Astrocyte (in vitro differentiated cells and primary cell): ENCODE results near the gene HECTD2. TPM values are rescaled to one million over a fixed set of nuclear protein-coding genes. Genes with fewer than 3 reads are reported as not detected.
A peak's percentile ranks its signal among the peaks of the same experiment; 100 is the strongest.

Experiments
- DNase-seq: peaks from one replicate; pipeline ENCODE4 v3.0.0-alpha.2; 2010; ENCODE audit warnings: low read depth
- FAIRE-seq: peaks from 2 replicates; lab custom pipeline; 2011; peaks lifted over from hg19 to GRCh38; lab: Jason Lieb, UNC
- H2AFZ ChIP-seq: 2 replicates; pipeline ENCODE4 v1.6.0; 2012; ENCODE audit warnings: low read depth, low read length, inconsistent platforms
- H3K27ac ChIP-seq: 2 replicates; pipeline ENCODE4 v1.5.1; 2011; ENCODE audit warnings: low read depth, low read length, inconsistent platforms
- H3K27me3 ChIP-seq: 2 replicates; pipeline ENCODE4 v1.6.0; 2011; ENCODE audit warnings: low read length, inconsistent platforms; ENCODE audit not compliant: insufficient read depth
- H3K36me3 ChIP-seq: 2 replicates; pipeline ENCODE4 v1.5.1; 2011; ENCODE audit warnings: low read length, inconsistent platforms; ENCODE audit not compliant: insufficient read depth
- H3K4me1 ChIP-seq: 2 replicates; pipeline ENCODE4 v1.5.1; 2011; ENCODE audit warnings: low read length, inconsistent platforms; ENCODE audit not compliant: insufficient read depth
- H3K4me2 ChIP-seq: 2 replicates; pipeline ENCODE4 v1.6.0; 2012; ENCODE audit warnings: low read length, inconsistent platforms
- H3K4me3 ChIP-seq: 2 replicates; pipeline ENCODE4 v1.5.1; 2011; ENCODE audit warnings: low read depth, mild to moderate bottlenecking, low read length, inconsistent platforms; ENCODE audit not compliant: insufficient read depth
- H3K79me2 ChIP-seq: 2 replicates; pipeline ENCODE4 v1.6.0; 2012; ENCODE audit warnings: mild to moderate bottlenecking, low read length, inconsistent platforms; ENCODE audit not compliant: insufficient read depth
- H3K9ac ChIP-seq: 2 replicates; pipeline ENCODE4 v1.6.0; 2012; ENCODE audit warnings: mild to moderate bottlenecking, low read length, inconsistent platforms
- H3K9me3 ChIP-seq: 2 replicates; pipeline ENCODE4 v1.5.1; 2012; ENCODE audit warnings: low read depth, mild to moderate bottlenecking, low read length, inconsistent platforms; ENCODE audit not compliant: insufficient read depth
- H4K20me1 ChIP-seq: 2 replicates; pipeline ENCODE4 v1.6.0; 2012; ENCODE audit warnings: low read length, inconsistent platforms; ENCODE audit not compliant: insufficient read depth
- H3K27ac Mint-ChIP-seq: one replicate; pipeline ENCODE4 v1.8.0; 2021; ENCODE audit warnings: mild to moderate bottlenecking, mixed read lengths; ENCODE audit not compliant: unreplicated experiment
- H3K27me3 Mint-ChIP-seq: one replicate; pipeline ENCODE4 v1.8.0; 2021; ENCODE audit warnings: low read depth, mixed read lengths; ENCODE audit not compliant: unreplicated experiment
- H3K36me3 Mint-ChIP-seq: one replicate; pipeline ENCODE4 v1.8.0; 2021; ENCODE audit warnings: low read depth, mixed read lengths; ENCODE audit not compliant: unreplicated experiment
- H3K4me1 Mint-ChIP-seq: one replicate; pipeline ENCODE4 v1.8.0; 2021; ENCODE audit warnings: low read depth, mixed read lengths; ENCODE audit not compliant: unreplicated experiment
- H3K4me3 Mint-ChIP-seq: one replicate; pipeline ENCODE4 v1.8.0; 2021; ENCODE audit warnings: mild to moderate bottlenecking, moderate library complexity, mixed read lengths; ENCODE audit not compliant: unreplicated experiment
- H3K9me3 Mint-ChIP-seq: one replicate; pipeline ENCODE4 v1.8.0; 2021; ENCODE audit warnings: mild to moderate bottlenecking, mixed read lengths; ENCODE audit not compliant: unreplicated experiment
- EZH2 ChIP-seq: IDR thresholded peaks from 2 replicates; pipeline ENCODE4 v1.6.1; 2012; ENCODE audit warnings: mild to moderate bottlenecking, low read length, inconsistent platforms; ENCODE audit not compliant: insufficient read depth
- total RNA-seq: library from RNA; stranded (reverse); gene quantifications from 2 replicates; pipeline ENCODE4 v1.2.1, GENCODE V29; 2021
- TF ChIP-seq, protein P1 (sequence below): IDR thresholded peaks from 2 replicates; pipeline ENCODE4 v1.5.1; 2011; ENCODE audit warnings: low read depth, mild to moderate bottlenecking, inconsistent platforms, low read length, moderate library complexity; ENCODE audit not compliant: insufficient read depth

The HECTD2 gene
- total RNA-seq, 1 donor from 2014 or later, result 11.9 TPM

GRCh38 chr10:91366704-91367103, 43.4 kb upstream of the HECTD2 start:
- no peak for DNase-seq
- Histone ChIP-seq H3K9ac (no peak overlapping the region), H3K9me3 (no peaks in the 10 kb centered on the region), H3K4me1 (no peaks in the 10 kb centered on the region), H2AFZ (no peak overlapping the region), H3K4me2 (no peak overlapping the region), H3K27ac (no peak overlapping the region), H3K27me3 (no peaks in the 10 kb centered on the region), H3K4me3 (no peak overlapping the region), H4K20me1 (no peaks in the 10 kb centered on the region), H3K79me2 (no peaks in the 10 kb centered on the region), H3K36me3 (no peaks in the 10 kb centered on the region)
- Mint-ChIP-seq H3K27me3 (peaks cover 2% of the 10 kb centered on the region), H3K9me3 (peaks cover 4% of the 10 kb centered on the region), H3K4me3 (no peak overlapping the region), H3K4me1 (peaks cover 3% of the 10 kb centered on the region), H3K36me3 (no peaks in the 10 kb centered on the region), H3K27ac (no peak overlapping the region)
- TF ChIP-seq, protein P1, sequence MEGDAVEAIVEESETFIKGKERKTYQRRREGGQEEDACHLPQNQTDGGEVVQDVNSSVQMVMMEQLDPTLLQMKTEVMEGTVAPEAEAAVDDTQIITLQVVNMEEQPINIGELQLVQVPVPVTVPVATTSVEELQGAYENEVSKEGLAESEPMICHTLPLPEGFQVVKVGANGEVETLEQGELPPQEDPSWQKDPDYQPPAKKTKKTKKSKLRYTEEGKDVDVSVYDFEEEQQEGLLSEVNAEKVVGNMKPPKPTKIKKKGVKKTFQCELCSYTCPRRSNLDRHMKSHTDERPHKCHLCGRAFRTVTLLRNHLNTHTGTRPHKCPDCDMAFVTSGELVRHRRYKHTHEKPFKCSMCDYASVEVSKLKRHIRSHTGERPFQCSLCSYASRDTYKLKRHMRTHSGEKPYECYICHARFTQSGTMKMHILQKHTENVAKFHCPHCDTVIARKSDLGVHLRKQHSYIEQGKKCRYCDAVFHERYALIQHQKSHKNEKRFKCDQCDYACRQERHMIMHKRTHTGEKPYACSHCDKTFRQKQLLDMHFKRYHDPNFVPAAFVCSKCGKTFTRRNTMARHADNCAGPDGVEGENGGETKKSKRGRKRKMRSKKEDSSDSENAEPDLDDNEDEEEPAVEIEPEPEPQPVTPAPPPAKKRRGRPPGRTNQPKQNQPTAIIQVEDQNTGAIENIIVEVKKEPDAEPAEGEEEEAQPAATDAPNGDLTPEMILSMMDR, result no peak
- no peak for TF ChIP-seq EZH2
- FAIRE-seq, result peak; percentile 85

- Mint-ChIP-seq H3K4me3 (no peak overlapping the region), H3K36me3 (no peaks in the 10 kb centered on the region), H3K27me3 (peaks cover 2% of the 10 kb centered on the region), H3K9me3 (peaks cover 4% of the 10 kb centered on the region), H3K27ac (no peak overlapping the region), H3K4me1 (peaks cover 3% of the 10 kb centered on the region)
- no peak overlapping the region for H3K4me3 ChIP-seq
- H3K79me2 ChIP-seq, result no peaks in the 10 kb centered on the region
- no peaks in the 10 kb centered on the region for H4K20me1 ChIP-seq
- H3K4me2 ChIP-seq, result no peak overlapping the region
- no peaks in the 10 kb centered on the region for H3K4me1 ChIP-seq
- H3K9me3 ChIP-seq, result no peaks in the 10 kb centered on the region
- H3K36me3 ChIP-seq, result no peaks in the 10 kb centered on the region
- TF ChIP-seq EZH2, result no peak
- TF ChIP-seq, protein P1, result no peak
- FAIRE-seq, result no peak
- H3K27me3 ChIP-seq, result no peaks in the 10 kb centered on the region
- H3K9ac ChIP-seq, result no peak overlapping the region
- DNase-seq, result no peak
- H3K27ac ChIP-seq, result no peak overlapping the region
- H2AFZ ChIP-seq, result no peak overlapping the region
Observed at GRCh38 chr10:91367127-91367531, 43.0 kb upstream of the HECTD2 start.

DNA sequence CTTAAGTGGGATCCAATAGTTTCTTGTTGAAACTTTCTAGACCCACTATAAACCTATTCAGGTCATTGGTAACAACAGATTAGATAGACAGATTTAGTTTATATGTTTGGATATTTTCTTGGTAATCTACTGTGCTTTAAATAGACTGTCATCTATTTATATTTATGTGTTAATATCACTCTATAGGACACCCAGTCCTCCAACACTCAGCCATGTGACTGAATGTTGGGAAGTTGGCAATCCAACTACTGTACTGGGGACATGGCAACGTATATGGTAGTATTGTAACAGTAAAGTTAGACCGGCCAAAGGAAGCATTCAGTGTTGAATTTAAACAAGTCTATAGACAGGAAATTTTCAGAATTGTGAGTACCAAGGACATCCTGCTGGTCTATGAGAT, 42.6 kb upstream of the HECTD2 start:
- no peak for TF ChIP-seq EZH2
- TF ChIP-seq, protein P1, result no peak
- Histone ChIP-seq H3K9me3 (no peaks in the 10 kb centered on the region), H3K79me2 (no peaks in the 10 kb centered on the region), H3K9ac (no peak overlapping the region), H3K4me1 (no peaks in the 10 kb centered on the region), H4K20me1 (no peaks in the 10 kb centered on the region), H2AFZ (no peak overlapping the region), H3K4me3 (no peak overlapping the region), H3K36me3 (no peaks in the 10 kb centered on the region), H3K4me2 (no peak overlapping the region), H3K27me3 (no peaks in the 10 kb centered on the region), H3K27ac (no peak overlapping the region)
- FAIRE-seq, result no peak
- H3K4me3 Mint-ChIP-seq, result no peak overlapping the region
- H3K9me3 Mint-ChIP-seq, result peaks cover 4% of the 10 kb centered on the region
- peaks cover 3% of the 10 kb centered on the region for H3K4me1 Mint-ChIP-seq
- peaks cover 2% of the 10 kb centered on the region for H3K27me3 Mint-ChIP-seq
- no peak overlapping the region for H3K27ac Mint-ChIP-seq
- H3K36me3 Mint-ChIP-seq, result no peaks in the 10 kb centered on the region
- no peak for DNase-seq
